Fibroblast of the aortic adventitia (primary cell): Measurements from ENCODE around the gene FRMD4A. TPM values are rescaled to one million over a fixed set of nuclear protein-coding genes. Genes with fewer than 3 reads are reported as not detected.
A peak's percentile ranks its signal among the peaks of the same experiment; 100 is the strongest.

Experiments used
- DNase-seq: peaks from one replicate; pipeline ENCODE4 v3.0.0-alpha.2; 2010; ENCODE audit warnings: low read depth
- H3K4me3 ChIP-seq: 2 replicates; pipeline ENCODE4 v1.5.1; 2011; ENCODE audit warnings: low read depth, mild to moderate bottlenecking, control low read depth, low read length, moderate library complexity
- CTCF ChIP-seq: IDR thresholded peaks from 2 replicates; pipeline ENCODE4 v1.5.1; 2011; ENCODE audit warnings: mild to moderate bottlenecking, low read length, control low read depth, inconsistent platforms; ENCODE audit not compliant: insufficient read depth
- total RNA-seq: library from RNA; depleted of rRNA; stranded (reverse); fragments of >200 nt; gene quantifications from 2 replicates; pipeline ENCODE4 v1.2.3, GENCODE V29; 2012; ENCODE audit warnings: low replicate concordance

Gene FRMD4A
- total RNA-seq, 1 donor, result 42.4 TPM

DNA sequence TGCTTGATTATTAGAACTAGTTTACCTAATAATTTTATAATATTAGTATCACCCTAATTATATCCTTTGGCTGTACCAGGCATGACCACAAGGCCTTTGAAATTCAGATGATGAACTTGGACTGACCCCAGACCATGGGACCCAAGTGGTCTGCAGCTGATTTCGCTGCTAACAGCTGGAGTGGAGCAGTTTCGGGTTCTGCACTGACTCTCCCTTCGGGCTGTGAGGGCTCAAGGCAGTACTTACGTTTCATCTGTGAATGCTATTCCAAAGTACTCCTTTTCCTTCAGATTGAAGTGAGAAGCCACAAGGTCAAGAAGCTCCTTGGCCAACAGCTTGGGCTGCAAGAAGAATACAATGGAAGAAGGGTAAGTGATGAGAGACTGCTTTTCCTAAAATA is 520.2 kb downstream of the FRMD4A start:
- DNase-seq, result no peak
- no peak overlapping the region for H3K4me3 ChIP-seq
- no peak for TF ChIP-seq CTCF

GRCh38 chr10:13809427-13809826 is 521.3 kb downstream of the FRMD4A start:
- TF ChIP-seq CTCF, result no peak
- H3K4me3 ChIP-seq, result no peak overlapping the region
- no peak for DNase-seq

GRCh38 chr10:13808556-13809391 is 522.0 kb downstream of the FRMD4A start:
- H3K4me3 ChIP-seq, result no peak overlapping the region
- no peak for DNase-seq
- TF ChIP-seq CTCF, result no peak

DNA sequence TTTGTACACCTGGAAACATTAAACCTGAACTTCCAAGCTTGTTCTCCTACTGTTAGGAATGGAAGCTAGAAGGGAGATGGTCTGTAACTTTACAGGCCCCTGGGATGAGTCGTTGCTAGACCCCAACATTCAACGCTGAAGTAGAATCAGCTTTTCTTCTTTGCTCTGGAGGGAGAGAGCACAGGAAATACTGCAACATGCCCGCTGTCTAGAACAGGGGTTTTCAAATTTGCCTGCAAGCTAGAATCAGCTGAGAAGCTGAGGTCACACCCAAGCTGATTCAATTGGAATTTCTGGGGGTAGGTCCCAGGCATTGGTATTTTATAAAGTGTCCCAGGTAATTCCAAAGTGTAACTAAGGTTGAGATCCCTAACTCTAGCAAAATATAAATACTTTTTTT is 524.3 kb downstream of the FRMD4A start:
- TF ChIP-seq CTCF, result no peak
- no peak overlapping the region for H3K4me3 ChIP-seq
- DNase-seq, result no peak

DNA sequence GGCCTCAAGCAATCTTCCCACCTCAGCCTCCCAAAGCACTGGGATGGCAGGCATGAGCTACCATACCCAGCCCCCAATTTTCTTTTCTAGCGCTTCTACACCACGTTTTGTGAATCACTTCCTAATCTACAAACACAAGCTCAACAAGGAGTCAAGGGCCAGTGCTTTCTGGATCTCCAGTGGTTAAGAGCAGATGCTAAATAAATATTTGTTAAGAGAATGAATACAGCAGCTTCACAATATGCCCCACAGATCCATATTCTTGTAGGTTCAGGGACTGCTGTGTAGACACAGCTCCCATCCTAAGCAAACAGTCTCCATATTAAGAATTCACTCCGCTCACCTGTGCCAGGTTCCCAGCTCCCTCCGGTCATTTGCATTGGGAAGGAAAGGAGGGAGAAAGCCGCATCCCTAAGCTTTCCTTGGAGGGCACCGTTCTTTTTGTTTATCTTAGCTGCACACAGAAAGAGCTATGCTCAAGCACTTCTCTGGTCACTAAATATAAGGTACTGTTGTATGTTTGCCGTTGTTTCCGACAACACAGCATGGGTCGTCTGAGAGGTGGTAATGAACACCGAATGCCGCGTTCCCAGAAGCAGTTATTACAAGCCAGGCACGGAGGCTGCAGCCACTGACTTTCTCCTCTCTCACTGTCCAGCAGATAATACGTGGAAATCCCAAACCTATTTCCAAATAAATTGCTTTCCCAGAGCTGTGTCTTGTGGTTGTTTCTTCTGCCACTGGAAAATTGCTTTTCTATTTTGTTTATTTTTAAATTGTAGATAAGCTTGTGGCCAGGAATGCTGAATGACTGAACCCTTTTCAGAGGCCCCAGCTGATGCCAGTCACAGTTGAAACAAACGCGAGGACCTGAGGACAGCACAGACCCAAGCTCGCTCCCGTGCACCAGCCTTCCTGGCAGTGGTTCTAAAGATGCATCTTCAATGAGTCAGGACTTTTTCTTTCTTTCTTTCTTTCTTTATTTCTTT is 526.9 kb downstream of the FRMD4A start:
- DNase-seq, result peak; percentile 19
- H3K4me3 ChIP-seq, result no peak overlapping the region
- TF ChIP-seq CTCF, result no peak

DNA sequence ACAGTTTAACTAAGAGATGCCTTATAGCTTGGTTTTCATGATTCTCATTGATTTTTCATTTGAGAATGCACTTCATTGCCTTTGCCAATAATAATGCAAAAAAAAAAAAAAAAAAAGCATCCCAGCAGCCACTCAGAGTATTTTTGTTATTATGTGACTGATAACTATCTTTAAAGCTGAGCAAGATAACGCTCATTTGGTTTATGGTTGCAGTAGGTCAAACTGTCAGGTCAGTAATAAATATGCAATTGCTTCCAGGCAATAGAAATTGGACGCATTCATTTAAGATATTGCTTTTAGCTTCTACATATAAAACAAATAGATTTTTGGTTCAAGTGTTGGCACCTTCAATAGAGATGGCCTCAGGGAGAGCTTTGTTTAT is 528.8 kb downstream of the FRMD4A start:
- TF ChIP-seq CTCF, result no peak
- DNase-seq, result no peak
- H3K4me3 ChIP-seq, result no peak overlapping the region
